Adrenal gland (tissue), 12 donors: ENCODE measurements around the gene SPRY2. TPM values are rescaled to one million over a fixed set of nuclear protein-coding genes. Genes with fewer than 3 reads are reported as not detected.

Source experiments
- DNase-seq, 7 donors: peaks; one replicate each; pipeline ENCODE4 v3.0.0-alpha.2; 2019 to 2020
- H3K27ac ChIP-seq, 5 donors: fragments of 200-600 bp; sonication (generic) in 4 of 5; 1 replicate in 3 of 5; 2 replicates in 2 of 5; pipeline versions ENCODE4 v1.5.1 to v1.8.0; 2016 to 2020; ENCODE audit warnings: mild to moderate bottlenecking in 1 of 5
- H3K27me3 ChIP-seq: fragments of 200-600 bp; 2 replicates; pipeline ENCODE4 v1.8.0; 2021
- H3K36me3 ChIP-seq, 2 donors: fragments of 200-600 bp; replicated peaks in 1 of 2; 1 replicate in 1 of 2; 2 replicates in 1 of 2; pipeline versions ENCODE4 v1.5.1 to v1.8.0; 2018 to 2022
- H3K4me1 ChIP-seq, 2 donors: fragments of 200-600 bp; replicated peaks in 1 of 2; 1 replicate in 1 of 2; 2 replicates in 1 of 2; pipeline versions ENCODE4 v1.5.1 to v1.8.0; 2018 to 2021
- H3K4me3 ChIP-seq, 4 donors: fragments of 200-600 bp; sonication (generic) in 3 of 4; one replicate each; pipeline ENCODE4 v1.5.1; 2016 to 2018
- H3K9me3 ChIP-seq, 3 donors: fragments of 200-600 bp; sonication (generic) in 1 of 3; replicated peaks in 1 of 3; 1 replicate in 2 of 3; 2 replicates in 1 of 3; pipeline versions ENCODE4 v1.5.1 to v1.8.0; 2016 to 2021
- POLR2A ChIP-seq, 2 donors: fragments of 450-650 bp; IDR thresholded peaks; one replicate each; pipeline ENCODE4 v1.6.1; 2017; ENCODE audit warnings: antibody characterized with exemption in 2 of 2, mild to moderate bottlenecking in 2 of 2, moderate library complexity in 1 of 2
- WGBS, 4 donors: extraction: QIAGEN DNeasy Blood & Tissue Kit in 2 of 4; methylation state at CpG; one replicate each; pipeline versions ENCODE4 v1.1.5 to v1.1.7; 2013 to 2017; 5-methylcytosine and 5-hydroxymethylcytosine counted together
- intact Hi-C, 2 donors: fragments of 100-400 bp; cut with DNase I; formaldehyde crosslinking; loops; one replicate each; pipeline versions ENCODE4 v1.14.1 to v1.15.0; 2022 to 2023
- polyA plus RNA-seq, 3 donors: library from polyadenylated mRNA; stranded (reverse); fragments of 200-250 nt in 2 of 3; fragments of 350-450 nt in 1 of 3; fragmentation: Illumina TruSeq in 1 of 3; extraction: RNeasy Lipid Tissue Mini Kit (QIAGEN cat#74804) in 1 of 3; gene quantifications; one replicate each; pipeline ENCODE4 v1.2.3, GENCODE V29; 2013 to 2014
- total RNA-seq, 9 donors: library from RNA; depleted of rRNA in 4 of 9; stranded (reverse); fragments of >200 nt in 4 of 9; fragments of 120-200 nt in 1 of 9; fragmentation: NEBNext Ultra II Directional in 1 of 9; extraction: Animal tissue kit (Norgen Biotek cat#: 25700) in 1 of 9; gene quantifications; one replicate each; pipeline versions ENCODE4 v1.1.0 to v1.2.4, GENCODE V29; 2013 to 2023
- TF ChIP-seq, protein P1 (sequence below), 6 experiments: fragments of 450-650 bp in 4 of 6; fragments of 200-600 bp in 2 of 6; sonication (generic) in 1 of 6; IDR thresholded peaks; 1 replicate in 5 of 6; 2 replicates in 1 of 6; pipeline versions ENCODE4 v1.5.1 to v1.8.0; 2016 to 2021; ENCODE audit warnings: antibody characterized with exemption in 6 of 6, mild to moderate bottlenecking in 2 of 6, moderate library complexity in 1 of 6
- donor health status: healthy with polysubstance abuse.
- donor health status: Bipolar disorder and iron deficiency.
- donor health status: DM: yes; HTN: yes; CAD: no.
- donor health status: DM: no; HTN: no; CAD: no.
- donor health status: DM: no; HTN: no; CAD: no.
- donor health status: DM: yes; HTN: yes; CAD: no.

SPRY2 gene
- total and polyA plus RNA-seq, 12 donors: 10.9 to 36.7 (median 22.1) TPM

DNA sequence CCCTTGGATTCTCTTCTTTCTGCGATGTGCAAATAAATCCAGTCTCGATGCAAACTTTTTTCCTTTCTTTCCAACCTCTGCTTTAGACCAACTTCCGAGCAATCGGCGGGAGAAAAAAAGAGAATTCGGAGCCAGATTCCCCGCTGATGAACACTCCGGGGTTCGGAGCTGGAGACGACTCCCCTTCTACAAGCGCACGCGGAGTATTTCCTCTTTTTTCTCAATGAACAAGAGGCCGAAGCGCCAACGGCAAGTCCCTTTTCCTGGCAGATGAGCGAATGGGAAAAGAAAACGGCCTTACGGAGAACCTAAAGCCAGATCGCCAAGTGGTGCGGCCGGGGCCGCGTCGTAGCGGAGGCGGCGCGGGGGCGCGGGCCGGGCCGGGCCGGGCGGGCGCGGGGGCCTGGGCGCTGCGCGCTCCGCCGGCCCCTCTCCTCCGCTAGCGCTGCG is 250 bp downstream of the SPRY2 start:
- H3K9me3 ChIP-seq: no peaks in the 10 kb centered on the region
- peak overlapping the region; percentile 83 to 99 (median 96) for H3K27ac ChIP-seq
- no peak for TF ChIP-seq POLR2A (IDR thresholded peaks at IDR 0.05)
- 0% methylated on average over 18 to 45 of the region's 45 CpGs for WGBS, 4 donors
- peaks cover 4 to 36% of the 10 kb centered on the region in 2 donors for H3K4me1 ChIP-seq
- H3K4me3 ChIP-seq: peak overlapping the region; percentile 72 to 95 (median 74)
- H3K27me3 ChIP-seq: no peaks in the 10 kb centered on the region
- intact Hi-C loops: no loop called here
- H3K36me3 ChIP-seq: peaks cover 0 to 11% of the 10 kb centered on the region in 2 donors
- DNase-seq: peak in 4 of 7 donors; percentile 47 to 67 (median 62)

DNA sequence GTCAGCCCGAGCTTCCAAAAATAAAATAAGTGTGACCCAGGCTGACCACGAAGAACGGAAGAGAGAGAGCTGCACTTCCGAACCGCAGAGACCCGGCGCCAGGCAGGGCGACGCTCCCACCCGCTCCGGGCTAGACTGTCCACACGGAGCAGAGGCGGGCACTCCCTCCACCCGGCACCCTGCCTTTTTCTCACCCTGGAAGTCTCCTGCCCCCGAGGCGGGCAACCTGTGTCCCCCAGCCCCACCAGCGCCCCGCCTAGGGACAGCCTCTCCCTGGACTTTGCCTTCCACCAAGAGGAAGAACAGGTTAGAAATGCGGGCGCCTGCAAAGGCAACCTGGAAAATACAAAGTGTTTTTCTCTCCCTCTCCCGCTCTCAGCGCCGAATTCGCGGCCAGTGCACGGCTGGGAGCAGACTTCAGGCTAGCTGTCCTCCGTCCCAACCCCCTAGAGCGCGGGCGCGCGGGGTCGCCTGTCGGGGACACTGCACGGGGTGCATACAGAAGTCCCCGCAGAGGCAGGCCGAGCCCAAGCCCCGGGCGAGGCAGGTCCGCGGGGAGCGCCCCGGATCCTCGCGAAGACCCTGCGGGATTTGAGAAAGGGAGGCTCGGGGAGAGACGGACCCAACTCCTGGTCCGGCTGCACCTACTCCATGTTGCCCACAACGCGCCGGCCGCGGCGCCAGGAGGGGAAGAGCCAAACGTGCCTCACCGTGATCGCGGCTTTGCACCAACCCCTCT is 845 bp downstream of the SPRY2 start:
- peaks cover 4 to 42% of the 10 kb centered on the region in 2 donors for H3K4me1 ChIP-seq
- WGBS, 4 donors: 0 to 1% (median 0%) methylated on average over 17 to 59 of the region's 59 CpGs
- H3K4me3 ChIP-seq: peak overlapping the region; percentile 72 to 95 (median 74)
- H3K36me3 ChIP-seq: peaks cover 0 to 11% of the 10 kb centered on the region in 2 donors
- no peaks in the 10 kb centered on the region for H3K27me3 ChIP-seq
- no peaks in the 10 kb centered on the region for H3K9me3 ChIP-seq
- intact Hi-C loops: no loop called here
- peak; percentile 44 to 65 (median 56) for DNase-seq
- H3K27ac ChIP-seq: peak overlapping the region; percentile 81 to 99 (median 96)
- TF ChIP-seq POLR2A (IDR thresholded peaks at IDR 0.05): peak in 1 of 2 donors; percentile 48
- TF ChIP-seq, protein P1, sequence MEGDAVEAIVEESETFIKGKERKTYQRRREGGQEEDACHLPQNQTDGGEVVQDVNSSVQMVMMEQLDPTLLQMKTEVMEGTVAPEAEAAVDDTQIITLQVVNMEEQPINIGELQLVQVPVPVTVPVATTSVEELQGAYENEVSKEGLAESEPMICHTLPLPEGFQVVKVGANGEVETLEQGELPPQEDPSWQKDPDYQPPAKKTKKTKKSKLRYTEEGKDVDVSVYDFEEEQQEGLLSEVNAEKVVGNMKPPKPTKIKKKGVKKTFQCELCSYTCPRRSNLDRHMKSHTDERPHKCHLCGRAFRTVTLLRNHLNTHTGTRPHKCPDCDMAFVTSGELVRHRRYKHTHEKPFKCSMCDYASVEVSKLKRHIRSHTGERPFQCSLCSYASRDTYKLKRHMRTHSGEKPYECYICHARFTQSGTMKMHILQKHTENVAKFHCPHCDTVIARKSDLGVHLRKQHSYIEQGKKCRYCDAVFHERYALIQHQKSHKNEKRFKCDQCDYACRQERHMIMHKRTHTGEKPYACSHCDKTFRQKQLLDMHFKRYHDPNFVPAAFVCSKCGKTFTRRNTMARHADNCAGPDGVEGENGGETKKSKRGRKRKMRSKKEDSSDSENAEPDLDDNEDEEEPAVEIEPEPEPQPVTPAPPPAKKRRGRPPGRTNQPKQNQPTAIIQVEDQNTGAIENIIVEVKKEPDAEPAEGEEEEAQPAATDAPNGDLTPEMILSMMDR (IDR thresholded peaks at IDR 0.05): no peak

DNA sequence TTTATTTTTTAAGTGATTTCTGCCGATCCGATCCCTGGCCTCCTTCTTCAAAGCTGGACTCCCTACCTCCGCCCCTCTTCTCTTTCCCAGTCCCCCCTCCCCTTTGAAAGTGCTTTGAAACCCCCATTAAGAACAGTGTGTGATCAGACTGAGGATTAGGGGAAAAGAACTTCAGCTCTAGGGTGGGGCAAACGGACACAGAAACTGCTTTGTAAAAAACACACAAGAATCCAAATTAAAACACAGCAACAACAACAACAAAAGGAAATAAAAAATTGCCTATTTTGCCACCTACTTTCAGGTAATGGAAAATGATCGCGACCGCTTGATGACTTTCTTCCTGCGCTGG is 1.4 kb downstream of the SPRY2 start:
- H3K4me1 ChIP-seq: peaks cover 4 to 48% of the 10 kb centered on the region in 2 donors
- H3K36me3 ChIP-seq: peaks cover 0 to 11% of the 10 kb centered on the region in 2 donors
- 0 to 1% (median 0%) methylated on average over 8 of the region's 8 CpGs for WGBS, 4 donors
- intact Hi-C loops: no loop called here
- H3K9me3 ChIP-seq: no peaks in the 10 kb centered on the region
- H3K4me3 ChIP-seq: peak overlapping the region; percentile 72 to 95 (median 74)
- TF ChIP-seq POLR2A (IDR thresholded peaks at IDR 0.05): no peak
- TF ChIP-seq, protein P1 (IDR thresholded peaks at IDR 0.05): no peak
- H3K27me3 ChIP-seq: no peaks in the 10 kb centered on the region
- H3K27ac ChIP-seq: peak overlapping the region; percentile 81 to 99 (median 96)
- no peak for DNase-seq

DNA sequence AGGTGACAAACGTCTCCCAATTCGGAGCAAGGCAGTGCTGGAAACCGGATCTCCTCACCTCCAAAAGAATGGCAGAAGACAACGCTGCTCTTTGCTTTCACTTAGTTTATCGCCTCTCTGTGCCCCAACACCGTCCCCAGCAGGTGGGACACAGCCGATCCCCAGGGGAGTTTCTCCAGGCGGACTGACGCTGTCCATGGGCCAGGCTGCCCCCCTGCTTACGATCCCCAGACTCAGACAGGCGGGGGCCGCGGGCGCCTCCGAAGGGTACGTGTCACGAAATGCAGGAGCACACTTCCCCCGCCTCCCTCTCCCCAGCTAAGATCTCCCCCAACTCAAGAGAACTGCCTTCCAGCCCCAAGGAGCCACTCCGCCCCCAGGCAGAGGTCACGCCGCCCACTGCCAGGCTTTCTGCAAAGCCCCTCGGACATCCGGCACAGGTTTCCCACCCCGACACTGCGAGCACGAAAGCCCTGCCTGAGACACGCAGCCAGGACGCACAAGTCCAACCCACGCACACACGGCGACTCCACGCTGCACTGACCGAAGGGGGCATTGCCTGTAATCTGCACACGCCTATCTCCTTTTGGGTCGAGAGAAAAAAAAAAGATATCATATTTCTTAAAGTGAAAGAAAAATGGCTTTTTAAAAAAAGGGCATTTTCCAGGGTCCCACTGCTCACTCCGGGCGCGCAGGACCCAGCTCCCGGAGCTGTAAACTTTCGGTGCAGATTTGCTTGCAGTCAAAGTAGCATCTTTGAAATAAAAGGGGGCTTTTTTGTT is 2.0 kb downstream of the SPRY2 start:
- Histone ChIP-seq H3K4me3 (peak overlapping the region; percentile 72 to 95 (median 74)), H3K9me3 (no peaks in the 10 kb centered on the region), H3K27me3 (no peaks in the 10 kb centered on the region), H3K4me1 (peaks cover 4 to 48% of the 10 kb centered on the region in 2 donors), H3K27ac (peak overlapping the region in 4 of 5 donors; percentile 93 to 99 (median 97)), H3K36me3 (peaks cover 0 to 11% of the 10 kb centered on the region in 2 donors)
- intact Hi-C loops: no loop called here
- 0 to 2% (median 0%) methylated on average over 32 to 40 of the region's 40 CpGs for WGBS, 4 donors
- DNase-seq: peak; percentile 71 to 85 (median 79)
- TF ChIP-seq POLR2A (IDR thresholded peaks at IDR 0.05): peak in 1 of 2 donors; percentile 79
- TF ChIP-seq, protein P1 (IDR thresholded peaks at IDR 0.05): peak in 5 of 6 experiments; percentile 10 to 29 (median 19)
